Measurements from ENCODE around the gene NEK10.
"Not testable (repeated sequence)": the region's sequence is repeated elsewhere in the genome, so short reads cannot be mapped to it uniquely, and the experiment has no call there.

Gene NEK10

GRCh38 chr3:27368831-27369607, at the start of gene NEK10:
TSS of gene NEK10 (minus strand) at chr3:27369383. CDS start at chr3:27352882, 16,501 bp downstream.
- DNase-seq: peak; percentile 86

GRCh38 chr3:27415202-27415601, 46.0 kb upstream of the NEK10 start:
- DNase-seq: no peak

- DNase-seq: no peak
Observed at GRCh38 chr3:27392950-27393679, 23.9 kb upstream of the NEK10 start.

GRCh38 chr3:27392414-27392813, 23.2 kb upstream of the NEK10 start:
- DNase-seq: not testable (repeated sequence)

- DNase-seq: no peak
Observed at GRCh38 chr3:27391796-27392195, 22.6 kb upstream of the NEK10 start.

- DNase-seq: no peak
Observed at GRCh38 chr3:27387625-27388024, 18.4 kb upstream of the NEK10 start.

- no peak for DNase-seq
Observed at GRCh38 chr3:27385504-27385903, 16.3 kb upstream of the NEK10 start.

GRCh38 chr3:27384191-27384590, 15.0 kb upstream of the NEK10 start:
- no peak for DNase-seq

- DNase-seq: no peak
Observed at GRCh38 chr3:27380433-27381357, 11.5 kb upstream of the NEK10 start.

GRCh38 chr3:27378331-27378730, 9.1 kb upstream of the NEK10 start:
- no peak for DNase-seq

GRCh38 chr3:27376109-27376772, 7.1 kb upstream of the NEK10 start:
- DNase-seq: no peak

- no peak for DNase-seq
Observed at GRCh38 chr3:27366062-27366591, 3.1 kb downstream of the NEK10 start.

GRCh38 chr3:27360113-27361078, 8.8 kb downstream of the NEK10 start:
- DNase-seq: peak; percentile 69

- DNase-seq: no peak
Observed at GRCh38 chr3:27358372-27358771, 10.8 kb downstream of the NEK10 start.

GRCh38 chr3:27357665-27358258, 11.4 kb downstream of the NEK10 start:
- DNase-seq: peak; percentile 6

- no peak for DNase-seq
Observed at GRCh38 chr3:27356976-27357375, 12.2 kb downstream of the NEK10 start.

- DNase-seq: no peak
Observed at GRCh38 chr3:27354588-27355203, 14.5 kb downstream of the NEK10 start.

- no peak for DNase-seq
Observed at GRCh38 chr3:27354161-27354560, 15.0 kb downstream of the NEK10 start.

- DNase-seq: no peak
Observed at GRCh38 chr3:27353221-27353620, 16.0 kb downstream of the NEK10 start.

GRCh38 chr3:27352047-27352446, 17.1 kb downstream of the NEK10 start:
- no peak for DNase-seq
